GM10266 (cell line): ENCODE measurements around the gene TEX12.

Experiments used
- DNase-seq: peaks from one replicate; pipeline ENCODE4 v3.0.0; 2012; ENCODE audit errors: extremely low spot score
- TF ChIP-seq, protein P1 (sequence below): IDR thresholded peaks from 2 replicates; pipeline ENCODE4 v1.5.1; 2012; ENCODE audit warnings: mild to moderate bottlenecking, low read depth; ENCODE audit not compliant: control insufficient read depth, insufficient read depth; ENCODE audit errors: missing control alignments

Gene TEX12

DNA sequence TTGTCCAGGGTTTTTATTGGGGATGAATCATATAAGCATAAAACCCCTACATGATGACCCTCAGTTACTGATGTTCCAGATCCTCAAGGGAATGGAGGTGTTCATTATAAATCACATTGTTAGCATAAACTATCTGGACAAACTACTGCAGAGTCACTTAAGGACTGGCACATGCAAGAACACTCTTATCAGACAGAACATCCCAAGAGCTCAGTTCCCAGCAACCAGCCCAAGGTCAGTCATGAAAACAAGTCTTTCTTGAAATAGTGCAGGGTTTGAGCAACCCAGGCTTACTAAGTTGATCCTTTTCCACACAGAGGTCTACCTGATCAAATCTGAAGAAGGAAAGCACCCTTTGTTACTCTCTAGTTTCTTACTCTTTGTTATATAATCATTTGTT lies 45.5 kb downstream of the TEX12 start:
- no peak for DNase-seq
- TF ChIP-seq, protein P1, sequence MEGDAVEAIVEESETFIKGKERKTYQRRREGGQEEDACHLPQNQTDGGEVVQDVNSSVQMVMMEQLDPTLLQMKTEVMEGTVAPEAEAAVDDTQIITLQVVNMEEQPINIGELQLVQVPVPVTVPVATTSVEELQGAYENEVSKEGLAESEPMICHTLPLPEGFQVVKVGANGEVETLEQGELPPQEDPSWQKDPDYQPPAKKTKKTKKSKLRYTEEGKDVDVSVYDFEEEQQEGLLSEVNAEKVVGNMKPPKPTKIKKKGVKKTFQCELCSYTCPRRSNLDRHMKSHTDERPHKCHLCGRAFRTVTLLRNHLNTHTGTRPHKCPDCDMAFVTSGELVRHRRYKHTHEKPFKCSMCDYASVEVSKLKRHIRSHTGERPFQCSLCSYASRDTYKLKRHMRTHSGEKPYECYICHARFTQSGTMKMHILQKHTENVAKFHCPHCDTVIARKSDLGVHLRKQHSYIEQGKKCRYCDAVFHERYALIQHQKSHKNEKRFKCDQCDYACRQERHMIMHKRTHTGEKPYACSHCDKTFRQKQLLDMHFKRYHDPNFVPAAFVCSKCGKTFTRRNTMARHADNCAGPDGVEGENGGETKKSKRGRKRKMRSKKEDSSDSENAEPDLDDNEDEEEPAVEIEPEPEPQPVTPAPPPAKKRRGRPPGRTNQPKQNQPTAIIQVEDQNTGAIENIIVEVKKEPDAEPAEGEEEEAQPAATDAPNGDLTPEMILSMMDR, result no peak

DNA sequence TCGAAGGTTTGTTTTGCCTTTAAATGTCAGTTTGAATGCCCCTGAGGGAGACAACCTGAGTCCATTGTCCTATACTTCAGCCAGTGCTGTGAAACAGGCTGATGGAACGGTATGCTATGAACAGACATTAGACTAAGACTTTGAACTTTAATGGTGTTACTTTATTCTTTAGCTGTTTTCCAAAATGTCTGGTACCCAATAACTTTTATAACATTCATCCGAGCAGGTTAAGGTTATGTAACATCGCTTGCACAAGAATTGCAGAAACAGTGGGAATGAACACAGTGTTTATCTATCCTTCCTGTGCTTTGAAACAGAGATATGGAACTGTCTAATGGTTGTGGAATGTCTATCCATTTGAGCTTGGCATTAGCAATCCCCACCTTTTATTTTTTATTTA lies 46.6 kb downstream of the TEX12 start:
- DNase-seq, result no peak
- TF ChIP-seq, protein P1, result no peak

DNA sequence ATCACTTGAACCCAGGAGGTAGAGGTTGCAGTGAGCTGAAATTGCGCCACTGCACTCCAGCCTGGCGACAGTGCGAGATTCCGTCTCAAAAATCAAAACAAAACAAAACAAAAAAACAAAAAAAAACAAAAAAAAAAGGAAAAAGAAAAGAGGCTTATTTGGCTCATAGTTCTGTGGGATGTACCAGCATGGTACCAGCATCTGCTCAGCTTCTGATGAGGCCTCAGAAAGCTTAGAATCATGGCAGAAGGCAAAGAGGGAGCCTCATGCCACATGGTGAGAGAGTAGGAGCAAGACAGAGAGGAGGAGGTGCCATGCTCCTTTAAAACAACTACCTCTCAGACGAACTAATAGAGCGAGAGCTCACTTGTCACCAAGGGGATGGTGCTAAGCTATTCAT lies 48.4 kb downstream of the TEX12 start:
- TF ChIP-seq, protein P1, result no peak
- no peak for DNase-seq

DNA sequence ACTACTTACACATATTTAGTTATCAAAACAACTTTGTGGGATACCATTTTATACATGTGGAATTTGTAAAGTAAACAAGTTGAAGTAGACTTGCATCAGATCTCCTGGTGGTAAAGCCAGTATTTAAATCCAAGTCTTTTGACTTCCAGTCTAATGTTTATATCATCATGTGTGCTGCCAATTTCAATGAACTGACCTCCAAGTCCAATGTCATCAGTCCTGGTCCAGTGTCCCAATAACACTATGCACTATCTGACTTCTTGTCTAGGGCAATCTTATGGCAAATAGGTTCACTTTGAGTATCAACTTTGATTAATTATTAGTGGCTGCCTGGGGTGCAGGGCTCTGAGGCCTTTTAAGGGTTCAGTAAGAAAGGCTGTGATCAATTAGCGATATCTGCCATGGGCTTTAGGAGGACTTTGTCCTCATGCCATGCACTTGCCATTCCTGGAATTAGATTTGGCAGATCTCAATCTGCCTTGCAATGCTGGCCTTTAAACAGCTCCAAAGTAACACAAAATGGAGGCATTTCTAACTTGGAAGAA lies 49.5 kb downstream of the TEX12 start:
- TF ChIP-seq, protein P1, result no peak
- DNase-seq, result no peak

DNA sequence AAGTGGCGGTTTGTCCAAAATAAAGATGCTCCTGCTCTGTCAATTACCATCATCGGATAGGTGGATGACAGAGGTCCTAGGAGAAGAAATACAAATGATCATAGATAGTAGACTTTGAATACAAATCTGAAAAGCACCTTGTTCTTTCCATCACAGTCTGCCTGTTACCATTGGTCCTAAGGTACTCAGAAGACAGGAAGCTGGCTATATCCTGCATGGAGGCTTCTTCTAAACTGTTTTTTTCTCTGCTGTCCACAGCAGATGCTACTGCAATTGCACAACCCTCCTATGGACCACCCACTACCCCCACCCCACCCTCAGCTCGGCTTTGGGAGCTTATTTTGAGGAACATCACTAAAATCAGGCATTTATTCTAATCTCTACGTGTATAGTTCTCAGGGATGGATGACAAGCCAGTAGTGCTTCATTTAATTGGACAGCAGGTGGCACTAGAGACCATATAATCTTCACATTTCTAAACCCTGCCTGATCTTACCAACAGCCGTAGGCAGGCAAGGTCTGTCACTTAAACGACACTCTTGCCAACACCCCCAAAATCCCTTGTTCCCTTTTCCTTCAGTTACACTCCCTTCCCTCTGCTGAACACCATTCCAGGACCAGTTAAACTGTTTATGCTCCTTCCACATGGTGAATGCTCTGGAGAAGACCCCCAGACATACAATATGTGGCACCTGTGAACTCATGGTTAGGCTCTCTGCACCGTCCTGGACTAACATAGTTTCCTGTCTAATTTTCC lies 52.5 kb downstream of the TEX12 start:
- peak; percentile 72 for DNase-seq
- TF ChIP-seq, protein P1, result peak; percentile 87

DNA sequence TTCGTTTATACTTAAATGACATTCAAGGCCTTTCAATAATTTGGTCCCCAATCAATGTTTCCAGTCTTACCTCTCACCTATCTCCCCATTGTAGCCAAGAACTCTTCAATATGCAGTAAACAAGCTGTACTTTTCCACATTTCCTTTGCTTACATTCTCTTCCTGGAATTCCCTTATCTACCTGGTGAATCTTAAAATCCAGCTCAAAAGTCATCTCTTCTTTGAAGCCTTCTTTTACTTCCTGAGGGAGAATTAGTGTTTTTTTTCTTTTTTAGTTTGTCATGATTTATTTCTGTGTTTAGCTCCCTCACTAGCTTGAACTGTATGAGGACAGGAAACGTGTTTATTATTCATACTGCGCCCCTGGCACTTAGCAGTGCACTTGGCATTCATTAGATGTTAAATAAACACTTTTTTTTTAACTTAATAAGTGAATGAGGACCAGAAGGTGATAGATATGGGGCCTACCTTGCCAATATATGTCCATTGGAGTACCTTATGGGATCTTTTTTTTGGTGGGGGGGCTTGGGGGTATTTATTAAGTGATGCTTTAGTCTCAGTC lies 54.2 kb downstream of the TEX12 start:
- no peak for DNase-seq
- TF ChIP-seq, protein P1, result no peak
